HG02885 (cell line): ENCODE measurements around the gene ABCA12.
"Not testable (repeated sequence)": the region's sequence is repeated elsewhere in the genome, so short reads cannot be mapped to it uniquely, and the experiment has no call there.

Source experiments
- ATAC-seq: cut with Tn5 transposase; IDR thresholded peaks from one replicate; pipeline ENCODE4 v1.9.1; 2021; ENCODE audit warnings: mild to moderate bottlenecking; ENCODE audit not compliant: unreplicated experiment, poor library complexity

The ABCA12 gene

GRCh38 chr2:215138479-215138878 lies at the start of gene ABCA12:
ABCA12 (minus strand) TSS chr2:215138626; CDS start chr2:215138208, 418 bp downstream.
- ATAC-seq: no peak

GRCh38 chr2:215188078-215188477 lies 49.7 kb upstream of the ABCA12 start:
- no peak for ATAC-seq

- ATAC-seq: no peak
These were observed 47.6 kb upstream of the ABCA12 start for GRCh38 chr2:215186021-215186420.

GRCh38 chr2:215178121-215178520 lies 39.7 kb upstream of the ABCA12 start:
- no peak for ATAC-seq

- ATAC-seq: no peak
These were observed 33.4 kb upstream of the ABCA12 start for GRCh38 chr2:215171796-215172195.

GRCh38 chr2:215171151-215171550 lies 32.7 kb upstream of the ABCA12 start:
- ATAC-seq: peak; percentile 74

GRCh38 chr2:215166505-215166904 lies 28.1 kb upstream of the ABCA12 start:
- not testable (repeated sequence) for ATAC-seq

GRCh38 chr2:215163319-215163718 lies 24.9 kb upstream of the ABCA12 start:
- not testable (repeated sequence) for ATAC-seq

GRCh38 chr2:215161301-215161829 lies 22.9 kb upstream of the ABCA12 start:
- ATAC-seq: no peak

GRCh38 chr2:215160081-215160480 lies 21.7 kb upstream of the ABCA12 start:
- ATAC-seq: no peak

GRCh38 chr2:215156453-215156852 lies 18.0 kb upstream of the ABCA12 start:
- no peak for ATAC-seq

- no peak for ATAC-seq
These were observed 11.5 kb upstream of the ABCA12 start for GRCh38 chr2:215149894-215150293.

- no peak for ATAC-seq
These were observed 11.1 kb upstream of the ABCA12 start for GRCh38 chr2:215149486-215149885.

GRCh38 chr2:215149060-215149459 lies 10.6 kb upstream of the ABCA12 start:
- no peak for ATAC-seq

GRCh38 chr2:215145611-215146010 lies 7.2 kb upstream of the ABCA12 start:
- ATAC-seq: no peak

- ATAC-seq: no peak
These were observed 5.9 kb upstream of the ABCA12 start for GRCh38 chr2:215144106-215144875.

- ATAC-seq: no peak
These were observed 5.0 kb upstream of the ABCA12 start for GRCh38 chr2:215143458-215143857.

- no peak for ATAC-seq
These were observed 3.3 kb upstream of the ABCA12 start for GRCh38 chr2:215141706-215142105.

- no peak for ATAC-seq
These were observed 1.8 kb upstream of the ABCA12 start for GRCh38 chr2:215140166-215140707.

- ATAC-seq: no peak
These were observed 585 bp downstream of the ABCA12 start for GRCh38 chr2:215137741-215138340.

- no peak for ATAC-seq
These were observed 1.1 kb downstream of the ABCA12 start for GRCh38 chr2:215137329-215137686.
